Fibroblast of lung (primary cell): ENCODE data around the gene MYEOV.

ENCODE experiments used
- CTCF ChIP-seq, 2 donors: IDR thresholded peaks in 1 of 2; conservative IDR thresholded peaks in 1 of 2; 1 replicate in 1 of 2; 2 replicates in 1 of 2; pipeline ENCODE4 v1.5.1; 2011 to 2012; ENCODE audit warnings: low read length in 2 of 2, control low read depth in 1 of 2, inconsistent platforms in 1 of 2, low read depth in 1 of 2, mild to moderate bottlenecking in 1 of 2
- EZH2 ChIP-seq: IDR thresholded peaks from 2 replicates; pipeline ENCODE4 v1.5.1; 2012; ENCODE audit warnings: low read length, control low read depth, mild to moderate bottlenecking; ENCODE audit errors: missing control alignments

- TF ChIP-seq CTCF (conservative IDR thresholded peaks at IDR 0.05 in 1 of 2, IDR thresholded peaks at IDR 0.05 in 1 of 2; ENCODE audit: low read depth in 1 of 2, low read length in 2 of 2) (no peak), EZH2 (no peak)
These were observed 41.2 kb downstream of the MYEOV start for GRCh38 chr11:69335007-69335780.
